Liver (tissue), 9 donors: ENCODE measurements around the gene RNLS. TPM values are rescaled to one million over a fixed set of nuclear protein-coding genes. Genes with fewer than 3 reads are reported as not detected.

ENCODE experiments used
- DNase-seq: peaks from one replicate; pipeline ENCODE4 v3.0.0-alpha.2; 2017; ENCODE audit warnings: low spot score
- H3K27ac ChIP-seq, 2 donors: one replicate each; pipeline ENCODE4 v1.7.0; 2013; ENCODE audit warnings: inconsistent platforms in 2 of 2, low read length in 2 of 2, control low read depth in 1 of 2, low read depth in 1 of 2, mild to moderate bottlenecking in 1 of 2
- H3K27me3 ChIP-seq, 4 donors: one replicate each; pipeline versions ENCODE4 v1.6.1 to v1.7.0; 2013; ENCODE audit warnings: low read length in 3 of 4, inconsistent platforms in 1 of 4, mild to moderate bottlenecking in 1 of 4, moderate library complexity in 1 of 4; ENCODE audit not compliant: control insufficient read depth in 4 of 4, insufficient read depth in 4 of 4
- H3K36me3 ChIP-seq, 4 donors: one replicate each; pipeline versions ENCODE4 v1.6.1 to v1.7.0; 2013; ENCODE audit warnings: low read length in 3 of 4, mild to moderate bottlenecking in 3 of 4, low read depth in 1 of 4, moderate library complexity in 1 of 4; ENCODE audit not compliant: control insufficient read depth in 4 of 4, insufficient read depth in 3 of 4
- H3K4me1 ChIP-seq, 4 donors: one replicate each; pipeline versions ENCODE4 v1.6.1 to v1.7.0; 2013; ENCODE audit warnings: low read length in 3 of 4, mild to moderate bottlenecking in 3 of 4, moderate library complexity in 1 of 4; ENCODE audit not compliant: control insufficient read depth in 4 of 4, insufficient read depth in 4 of 4
- H3K4me3 ChIP-seq, 3 donors: one replicate each; pipeline versions ENCODE4 v1.6.1 to v1.7.0; 2013; ENCODE audit warnings: low read length in 3 of 3, control low read depth in 1 of 3, low read depth in 1 of 3, mild to moderate bottlenecking in 1 of 3
- H3K9ac ChIP-seq, 2 donors: one replicate each; pipeline ENCODE4 v1.7.0; 2013; ENCODE audit warnings: low read length in 2 of 2, mild to moderate bottlenecking in 2 of 2, moderate library complexity in 2 of 2, control low read depth in 1 of 2, low read depth in 1 of 2
- H3K9me3 ChIP-seq, 4 donors: one replicate each; pipeline versions ENCODE4 v1.6.1 to v1.7.0; 2013; ENCODE audit warnings: low read length in 3 of 4; ENCODE audit not compliant: control insufficient read depth in 4 of 4
- EGR1 ChIP-seq, 2 donors: IDR thresholded peaks; 2 replicates each; pipeline ENCODE4 v1.6.1; 2016 to 2018; ENCODE audit warnings: antibody characterized with exemption in 2 of 2, low read depth in 2 of 2
- FOXA1 ChIP-seq: IDR thresholded peaks from 2 replicates; pipeline ENCODE4 v1.6.1; 2016; ENCODE audit warnings: antibody characterized with exemption
- FOXA2 ChIP-seq: IDR thresholded peaks from 2 replicates; pipeline ENCODE4 v1.6.1; 2016; ENCODE audit warnings: antibody characterized with exemption
- GABPA ChIP-seq, 2 donors: IDR thresholded peaks in 1 of 2; conservative IDR thresholded peaks in 1 of 2; 2 replicates each; pipeline ENCODE4 v1.6.1; 2016; ENCODE audit warnings: antibody characterized with exemption in 2 of 2, mild to moderate bottlenecking in 1 of 2, moderate library complexity in 1 of 2
- HNF4A ChIP-seq, 2 donors: conservative IDR thresholded peaks; 2 replicates each; pipeline ENCODE4 v1.6.1; 2016; ENCODE audit warnings: antibody characterized with exemption in 2 of 2, mild to moderate bottlenecking in 2 of 2
- JUND ChIP-seq, 2 donors: IDR thresholded peaks; 2 replicates each; pipeline ENCODE4 v1.6.1; 2016; ENCODE audit warnings: antibody characterized with exemption in 2 of 2
- NR2F2 ChIP-seq: IDR thresholded peaks from 2 replicates; pipeline ENCODE4 v1.6.1; 2016; ENCODE audit warnings: antibody characterized with exemption
- RAD21 ChIP-seq, 2 donors: IDR thresholded peaks; 2 replicates each; pipeline ENCODE4 v1.6.1; 2016; ENCODE audit warnings: antibody characterized with exemption in 2 of 2, mild to moderate bottlenecking in 2 of 2
- RXRA ChIP-seq, 2 donors: IDR thresholded peaks; 2 replicates each; pipeline ENCODE4 v1.6.1; 2017 to 2018; ENCODE audit warnings: antibody characterized with exemption in 2 of 2, mild to moderate bottlenecking in 1 of 2
- SP1 ChIP-seq: IDR thresholded peaks from 2 replicates; pipeline ENCODE4 v1.6.1; 2018; ENCODE audit warnings: antibody characterized with exemption, mild to moderate bottlenecking
- YY1 ChIP-seq: IDR thresholded peaks from 2 replicates; pipeline ENCODE4 v1.6.1; 2016; ENCODE audit warnings: antibody characterized with exemption, mild to moderate bottlenecking
- WGBS: extraction: QIAGEN DNeasy Blood & Tissue Kit; methylation state at CpG from one replicate; pipeline ENCODE4 v1.1.7; 2013; 5-methylcytosine and 5-hydroxymethylcytosine counted together
- polyA plus RNA-seq, 2 donors: library from polyadenylated mRNA; stranded (reverse) in 1 of 2; unstranded in 1 of 2; fragments of 200-250 nt in 1 of 2; fragments of >200 nt in 1 of 2; fragmentation: Nextera tagmentation in 1 of 2; extraction: Ambion mirVana in 1 of 2; gene quantifications; one replicate each; pipeline versions ENCODE4 v1.2.1 to v1.2.3, GENCODE V29; 2013 to 2015
- total RNA-seq, 2 donors: library from RNA; depleted of rRNA; stranded (reverse); fragments of >200 nt; gene quantifications; one replicate each; pipeline ENCODE4 v1.2.3, GENCODE V29; 2014
- TF ChIP-seq, protein P1 (sequence below): IDR thresholded peaks from 2 replicates; pipeline ENCODE4 v1.6.1; 2016; ENCODE audit warnings: antibody characterized with exemption
- TF ChIP-seq, protein P2 (sequence below): IDR thresholded peaks from 2 replicates; pipeline ENCODE4 v1.6.1; 2016; ENCODE audit warnings: antibody characterized with exemption
- TF ChIP-seq, protein P3 (sequence below): IDR thresholded peaks from 2 replicates; pipeline ENCODE4 v1.6.1; 2016; ENCODE audit warnings: antibody characterized with exemption
- TF ChIP-seq, protein P4 (sequence below): fragments of 150-350 bp; IDR thresholded peaks from 2 replicates; pipeline ENCODE4 v1.5.1; 2017; ENCODE audit warnings: improper control_type of control experiment, low read depth, low read length; ENCODE audit not compliant: missing input control
- TF ChIP-seq, protein P5 (sequence below): IDR thresholded peaks from 2 replicates; pipeline ENCODE4 v1.6.1; 2016; ENCODE audit warnings: antibody characterized with exemption, mild to moderate bottlenecking
- donor health status: healthy.
- donor health status: healthy.
- donor health status: healthy.
- donor health status: healthy.
- donor health status: healthy.

The RNLS gene
- total and polyA plus RNA-seq, 4 donors: 4.1 to 12.4 (median 7.5) TPM

DNA sequence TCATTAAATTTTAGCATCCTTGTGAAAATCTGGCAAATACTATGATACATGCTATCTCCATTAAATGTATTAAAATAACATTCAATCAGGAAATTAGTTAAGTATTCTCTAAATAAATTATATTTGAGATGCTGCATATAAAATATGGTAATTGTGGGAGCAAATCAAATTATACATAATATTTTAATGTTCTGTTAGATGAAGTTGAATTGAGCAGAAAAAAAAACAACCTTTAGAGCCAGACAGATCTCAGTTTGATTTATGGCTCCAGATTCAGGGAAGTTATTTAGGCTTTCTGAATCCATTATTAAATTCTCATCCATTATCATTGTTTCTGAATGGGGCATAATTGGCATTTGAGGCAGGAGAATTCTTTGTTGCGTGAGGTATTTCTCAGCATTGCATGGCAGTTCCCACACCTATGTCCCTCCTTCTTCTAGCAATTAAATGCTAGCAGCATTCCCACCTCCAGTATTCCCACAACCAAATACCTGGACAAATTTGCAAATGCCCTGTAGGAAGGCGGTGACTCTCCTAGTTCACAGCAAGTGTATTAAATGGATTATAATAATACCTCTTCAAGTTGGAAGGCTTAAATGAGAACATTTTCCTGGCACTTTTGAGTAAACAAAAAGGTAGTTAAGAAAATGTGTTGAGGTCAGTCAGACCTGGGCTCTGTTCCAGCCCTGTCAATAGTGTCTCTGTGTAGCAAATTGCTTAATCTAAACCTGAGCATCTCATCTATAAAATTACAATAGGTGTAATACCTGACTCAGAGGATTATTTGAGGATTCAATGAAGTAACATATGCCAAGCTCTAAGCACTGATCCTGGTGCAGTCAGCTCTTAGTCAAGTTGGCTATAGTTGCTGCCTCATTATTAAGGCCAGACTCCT lies 108.9 kb downstream of the RNLS start:
- peaks cover 2 to 16% (median 14%) of the 10 kb centered on the region in 4 donors for H3K4me1 ChIP-seq
- 74% methylated on average over 2 of the region's 2 CpGs for WGBS
- H3K27ac ChIP-seq: no peak overlapping the region

More for the DNA sequence above, 108.9 kb downstream of the RNLS start:
- TF ChIP-seq FOXA1 (peak; percentile 25), RAD21 (IDR thresholded peaks at IDR 0.05) (peak in 1 of 2 donors; percentile 29), EGR1 (IDR thresholded peaks at IDR 0.05; ENCODE audit: low read depth in 2 of 2) (no peak), JUND (IDR thresholded peaks at IDR 0.05) (peak in 1 of 2 donors; percentile 24), HNF4A (conservative IDR thresholded peaks at IDR 0.05) (no peak), YY1 (no peak), NR2F2 (no peak), RXRA (IDR thresholded peaks at IDR 0.05) (peak; percentile 15 to 50), FOXA2 (peak; percentile 56), GABPA (IDR thresholded peaks at IDR 0.05 in 1 of 2, conservative IDR thresholded peaks at IDR 0.05 in 1 of 2) (no peak), SP1 (no peak)
- TF ChIP-seq, protein P1, sequence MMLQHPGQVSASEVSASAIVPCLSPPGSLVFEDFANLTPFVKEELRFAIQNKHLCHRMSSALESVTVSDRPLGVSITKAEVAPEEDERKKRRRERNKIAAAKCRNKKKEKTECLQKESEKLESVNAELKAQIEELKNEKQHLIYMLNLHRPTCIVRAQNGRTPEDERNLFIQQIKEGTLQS: no peak
- TF ChIP-seq, protein P2, sequence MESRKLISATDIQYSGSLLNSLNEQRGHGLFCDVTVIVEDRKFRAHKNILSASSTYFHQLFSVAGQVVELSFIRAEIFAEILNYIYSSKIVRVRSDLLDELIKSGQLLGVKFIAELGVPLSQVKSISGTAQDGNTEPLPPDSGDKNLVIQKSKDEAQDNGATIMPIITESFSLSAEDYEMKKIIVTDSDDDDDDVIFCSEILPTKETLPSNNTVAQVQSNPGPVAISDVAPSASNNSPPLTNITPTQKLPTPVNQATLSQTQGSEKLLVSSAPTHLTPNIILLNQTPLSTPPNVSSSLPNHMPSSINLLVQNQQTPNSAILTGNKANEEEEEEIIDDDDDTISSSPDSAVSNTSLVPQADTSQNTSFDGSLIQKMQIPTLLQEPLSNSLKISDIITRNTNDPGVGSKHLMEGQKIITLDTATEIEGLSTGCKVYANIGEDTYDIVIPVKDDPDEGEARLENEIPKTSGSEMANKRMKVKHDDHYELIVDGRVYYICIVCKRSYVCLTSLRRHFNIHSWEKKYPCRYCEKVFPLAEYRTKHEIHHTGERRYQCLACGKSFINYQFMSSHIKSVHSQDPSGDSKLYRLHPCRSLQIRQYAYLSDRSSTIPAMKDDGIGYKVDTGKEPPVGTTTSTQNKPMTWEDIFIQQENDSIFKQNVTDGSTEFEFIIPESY: no peak
- TF ChIP-seq, protein P3, sequence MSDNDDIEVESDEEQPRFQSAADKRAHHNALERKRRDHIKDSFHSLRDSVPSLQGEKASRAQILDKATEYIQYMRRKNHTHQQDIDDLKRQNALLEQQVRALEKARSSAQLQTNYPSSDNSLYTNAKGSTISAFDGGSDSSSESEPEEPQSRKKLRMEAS: no peak
- TF ChIP-seq, protein P4, sequence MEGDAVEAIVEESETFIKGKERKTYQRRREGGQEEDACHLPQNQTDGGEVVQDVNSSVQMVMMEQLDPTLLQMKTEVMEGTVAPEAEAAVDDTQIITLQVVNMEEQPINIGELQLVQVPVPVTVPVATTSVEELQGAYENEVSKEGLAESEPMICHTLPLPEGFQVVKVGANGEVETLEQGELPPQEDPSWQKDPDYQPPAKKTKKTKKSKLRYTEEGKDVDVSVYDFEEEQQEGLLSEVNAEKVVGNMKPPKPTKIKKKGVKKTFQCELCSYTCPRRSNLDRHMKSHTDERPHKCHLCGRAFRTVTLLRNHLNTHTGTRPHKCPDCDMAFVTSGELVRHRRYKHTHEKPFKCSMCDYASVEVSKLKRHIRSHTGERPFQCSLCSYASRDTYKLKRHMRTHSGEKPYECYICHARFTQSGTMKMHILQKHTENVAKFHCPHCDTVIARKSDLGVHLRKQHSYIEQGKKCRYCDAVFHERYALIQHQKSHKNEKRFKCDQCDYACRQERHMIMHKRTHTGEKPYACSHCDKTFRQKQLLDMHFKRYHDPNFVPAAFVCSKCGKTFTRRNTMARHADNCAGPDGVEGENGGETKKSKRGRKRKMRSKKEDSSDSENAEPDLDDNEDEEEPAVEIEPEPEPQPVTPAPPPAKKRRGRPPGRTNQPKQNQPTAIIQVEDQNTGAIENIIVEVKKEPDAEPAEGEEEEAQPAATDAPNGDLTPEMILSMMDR: no peak
- TF ChIP-seq, protein P5, sequence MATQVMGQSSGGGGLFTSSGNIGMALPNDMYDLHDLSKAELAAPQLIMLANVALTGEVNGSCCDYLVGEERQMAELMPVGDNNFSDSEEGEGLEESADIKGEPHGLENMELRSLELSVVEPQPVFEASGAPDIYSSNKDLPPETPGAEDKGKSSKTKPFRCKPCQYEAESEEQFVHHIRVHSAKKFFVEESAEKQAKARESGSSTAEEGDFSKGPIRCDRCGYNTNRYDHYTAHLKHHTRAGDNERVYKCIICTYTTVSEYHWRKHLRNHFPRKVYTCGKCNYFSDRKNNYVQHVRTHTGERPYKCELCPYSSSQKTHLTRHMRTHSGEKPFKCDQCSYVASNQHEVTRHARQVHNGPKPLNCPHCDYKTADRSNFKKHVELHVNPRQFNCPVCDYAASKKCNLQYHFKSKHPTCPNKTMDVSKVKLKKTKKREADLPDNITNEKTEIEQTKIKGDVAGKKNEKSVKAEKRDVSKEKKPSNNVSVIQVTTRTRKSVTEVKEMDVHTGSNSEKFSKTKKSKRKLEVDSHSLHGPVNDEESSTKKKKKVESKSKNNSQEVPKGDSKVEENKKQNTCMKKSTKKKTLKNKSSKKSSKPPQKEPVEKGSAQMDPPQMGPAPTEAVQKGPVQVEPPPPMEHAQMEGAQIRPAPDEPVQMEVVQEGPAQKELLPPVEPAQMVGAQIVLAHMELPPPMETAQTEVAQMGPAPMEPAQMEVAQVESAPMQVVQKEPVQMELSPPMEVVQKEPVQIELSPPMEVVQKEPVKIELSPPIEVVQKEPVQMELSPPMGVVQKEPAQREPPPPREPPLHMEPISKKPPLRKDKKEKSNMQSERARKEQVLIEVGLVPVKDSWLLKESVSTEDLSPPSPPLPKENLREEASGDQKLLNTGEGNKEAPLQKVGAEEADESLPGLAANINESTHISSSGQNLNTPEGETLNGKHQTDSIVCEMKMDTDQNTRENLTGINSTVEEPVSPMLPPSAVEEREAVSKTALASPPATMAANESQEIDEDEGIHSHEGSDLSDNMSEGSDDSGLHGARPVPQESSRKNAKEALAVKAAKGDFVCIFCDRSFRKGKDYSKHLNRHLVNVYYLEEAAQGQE: no peak
- no peak for DNase-seq
- no peaks in the 10 kb centered on the region for H3K27me3 ChIP-seq
- no peaks in the 10 kb centered on the region for H3K9me3 ChIP-seq
- no peaks in the 10 kb centered on the region for H3K36me3 ChIP-seq
- no peak overlapping the region for H3K4me3 ChIP-seq
- peak overlapping the region in 1 of 2 donors; percentile 13 for H3K9ac ChIP-seq
